Measurements from ENCODE around the gene FRRS1L.

GRCh38 chr9:109121232-109121796, 45.7 kb downstream of the FRRS1L start:
- no peak for TF ChIP-seq CREB5 (CRISPR knock-in tag; IDR thresholded peaks at IDR 0.05; ENCODE audit: low read depth)
- TF ChIP-seq ZNF8 (CRISPR knock-in tag; IDR thresholded peaks at IDR 0.05), result no peak
- no peak for TF ChIP-seq ZC3H10 (CRISPR knock-in tag; IDR thresholded peaks at IDR 0.05)

Measured in SK-N-SH treated with all-trans-retinoic acid at 6 μM for 48 hours (cell line).